ENCODE results near the gene GNG7. TPM values are rescaled to one million over a fixed set of nuclear protein-coding genes. Genes with fewer than 3 reads are reported as not detected.

GNG7 gene
- polyA plus RNA-seq, 1 donor (not counting 4 experiments of a cell fraction or from before 2014, with no cell fraction given): 0.01 TPM

GRCh38 chr19:2706251-2706650 lies 3.8 kb upstream of the GNG7 start:
- dilution Hi-C loops (cut with MboI; ENCODE audit: extremely low pct_ligation_motif_present, low sequenced_read_pairs): no loop called here
- FAIRE-seq (no peak), DNase-seq (ENCODE audit: low read depth, low spot score) (no peak)

DNA sequence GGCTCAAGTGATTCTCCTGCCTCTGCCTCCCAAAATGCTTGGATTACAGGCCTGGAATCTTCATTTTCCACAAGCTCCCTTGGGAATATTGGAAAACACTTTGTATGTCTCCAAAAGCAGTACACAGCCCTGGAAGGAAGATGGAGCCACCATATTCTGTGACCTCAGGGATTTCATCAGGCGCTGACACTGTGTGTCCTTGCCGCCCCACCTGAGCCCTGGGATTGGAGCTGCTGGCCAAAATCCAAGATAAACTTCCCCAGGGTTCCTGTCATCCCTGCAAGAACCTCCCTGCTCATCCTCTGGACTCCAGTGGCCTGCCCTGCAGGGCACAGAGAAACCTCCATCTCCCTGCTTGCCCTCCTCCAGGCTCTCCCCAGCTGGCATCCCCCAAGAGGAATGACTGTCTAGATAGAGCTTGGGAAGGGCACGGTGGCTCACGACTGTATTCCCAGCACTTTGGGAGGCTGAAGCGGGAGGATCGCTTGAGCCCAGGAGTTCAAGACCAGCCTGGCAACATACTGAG lies 1.3 kb upstream of the GNG7 start:
- Histone ChIP-seq H3K36me3 (ENCODE audit: control insufficient read depth in 2 of 2, extremely low read depth in 1 of 2, insufficient read depth in 2 of 2, low read length in 2 of 2) (no peaks in the 10 kb centered on the region), H4K20me1 (ENCODE audit: control insufficient read depth, extremely low read depth, insufficient read depth, low read length) (no peaks in the 10 kb centered on the region), H3K79me2 (ENCODE audit: control insufficient read depth, insufficient read depth, low read length) (no peaks in the 10 kb centered on the region), H3K9ac (ENCODE audit: control insufficient read depth, extremely low read depth, insufficient read depth, low read length) (no peak overlapping the region), H3K4me2 (ENCODE audit: control insufficient read depth, extremely low read depth, insufficient read depth, low read depth, low read length) (no peak overlapping the region), H2AFZ (ENCODE audit: control insufficient read depth, low read length) (no peak overlapping the region), H3K27ac (ENCODE audit: control insufficient read depth, insufficient read depth, low read length) (no peak overlapping the region), H3K4me1 (ENCODE audit: control insufficient read depth, extremely low read depth, insufficient read depth, low read length) (no peaks in the 10 kb centered on the region), H3K4me3 (ENCODE audit: control insufficient read depth in 2 of 3, extremely low read depth in 1 of 3, insufficient read depth in 2 of 3, low read depth in 1 of 3, low read length in 3 of 3) (no peak overlapping the region), H3K9me3 (ENCODE audit: control insufficient read depth, low read depth, low read length) (no peaks in the 10 kb centered on the region), H3K9me1 (ENCODE audit: control insufficient read depth, extremely low read depth, insufficient read depth, low read length) (no peaks in the 10 kb centered on the region), H3K27me3 (ENCODE audit: control insufficient read depth, extremely low read depth, insufficient read depth, low read length) (peaks cover 26% of the 10 kb centered on the region)
- TF ChIP-seq, protein P1, sequence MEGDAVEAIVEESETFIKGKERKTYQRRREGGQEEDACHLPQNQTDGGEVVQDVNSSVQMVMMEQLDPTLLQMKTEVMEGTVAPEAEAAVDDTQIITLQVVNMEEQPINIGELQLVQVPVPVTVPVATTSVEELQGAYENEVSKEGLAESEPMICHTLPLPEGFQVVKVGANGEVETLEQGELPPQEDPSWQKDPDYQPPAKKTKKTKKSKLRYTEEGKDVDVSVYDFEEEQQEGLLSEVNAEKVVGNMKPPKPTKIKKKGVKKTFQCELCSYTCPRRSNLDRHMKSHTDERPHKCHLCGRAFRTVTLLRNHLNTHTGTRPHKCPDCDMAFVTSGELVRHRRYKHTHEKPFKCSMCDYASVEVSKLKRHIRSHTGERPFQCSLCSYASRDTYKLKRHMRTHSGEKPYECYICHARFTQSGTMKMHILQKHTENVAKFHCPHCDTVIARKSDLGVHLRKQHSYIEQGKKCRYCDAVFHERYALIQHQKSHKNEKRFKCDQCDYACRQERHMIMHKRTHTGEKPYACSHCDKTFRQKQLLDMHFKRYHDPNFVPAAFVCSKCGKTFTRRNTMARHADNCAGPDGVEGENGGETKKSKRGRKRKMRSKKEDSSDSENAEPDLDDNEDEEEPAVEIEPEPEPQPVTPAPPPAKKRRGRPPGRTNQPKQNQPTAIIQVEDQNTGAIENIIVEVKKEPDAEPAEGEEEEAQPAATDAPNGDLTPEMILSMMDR (optimal IDR thresholded peaks at IDR 0.05 in 1 of 3, IDR thresholded peaks at IDR 0.05 in 1 of 3, conservative IDR thresholded peaks at IDR 0.05 in 1 of 3; ENCODE audit: extremely low read depth in 1 of 3, insufficient read depth in 2 of 3, low read length in 3 of 3): no peak
- TF ChIP-seq EZH2 (IDR thresholded peaks at IDR 0.05; ENCODE audit: low read length): no peak
- DNase-seq (ENCODE audit: low read depth, low spot score): no peak
- dilution Hi-C loops (cut with MboI; ENCODE audit: extremely low pct_ligation_motif_present, low sequenced_read_pairs): no loop called here
- FAIRE-seq: no peak

More at GRCh38 chr19:2706251-2706650, 3.8 kb upstream of the GNG7 start:
- Histone ChIP-seq H2AFZ (ENCODE audit: control insufficient read depth, low read length) (no peak overlapping the region), H3K9ac (ENCODE audit: control insufficient read depth, extremely low read depth, insufficient read depth, low read length) (no peak overlapping the region), H3K4me3 (ENCODE audit: control insufficient read depth in 2 of 3, extremely low read depth in 1 of 3, insufficient read depth in 2 of 3, low read depth in 1 of 3, low read length in 3 of 3) (no peak overlapping the region), H3K9me1 (ENCODE audit: control insufficient read depth, extremely low read depth, insufficient read depth, low read length) (no peaks in the 10 kb centered on the region), H3K4me2 (ENCODE audit: control insufficient read depth, extremely low read depth, insufficient read depth, low read depth, low read length) (no peak overlapping the region), H4K20me1 (ENCODE audit: control insufficient read depth, extremely low read depth, insufficient read depth, low read length) (no peaks in the 10 kb centered on the region), H3K27ac (ENCODE audit: control insufficient read depth, insufficient read depth, low read length) (no peak overlapping the region), H3K36me3 (ENCODE audit: control insufficient read depth in 2 of 2, extremely low read depth in 1 of 2, insufficient read depth in 2 of 2, low read length in 2 of 2) (no peaks in the 10 kb centered on the region), H3K27me3 (ENCODE audit: control insufficient read depth, extremely low read depth, insufficient read depth, low read length) (peaks cover 15% of the 10 kb centered on the region), H3K9me3 (ENCODE audit: control insufficient read depth, low read depth, low read length) (no peaks in the 10 kb centered on the region), H3K4me1 (ENCODE audit: control insufficient read depth, extremely low read depth, insufficient read depth, low read length) (no peaks in the 10 kb centered on the region), H3K79me2 (ENCODE audit: control insufficient read depth, insufficient read depth, low read length) (no peaks in the 10 kb centered on the region)
- TF ChIP-seq, protein P1 (optimal IDR thresholded peaks at IDR 0.05 in 1 of 3, IDR thresholded peaks at IDR 0.05 in 1 of 3, conservative IDR thresholded peaks at IDR 0.05 in 1 of 3; ENCODE audit: extremely low read depth in 1 of 3, insufficient read depth in 2 of 3, low read length in 3 of 3): no peak
- no peak for TF ChIP-seq EZH2 (IDR thresholded peaks at IDR 0.05; ENCODE audit: low read length)
